GM21515 (cell line): ENCODE data around the gene LAMC1.
"Not testable (repeated sequence)": the region's sequence is repeated elsewhere in the genome, so short reads cannot be mapped to it uniquely, and the experiment has no call there.

Experiments
- ATAC-seq: cut with Tn5 transposase; IDR thresholded peaks from one replicate; pipeline ENCODE4 v1.9.1; 2021; ENCODE audit not compliant: unreplicated experiment

Gene LAMC1

DNA sequence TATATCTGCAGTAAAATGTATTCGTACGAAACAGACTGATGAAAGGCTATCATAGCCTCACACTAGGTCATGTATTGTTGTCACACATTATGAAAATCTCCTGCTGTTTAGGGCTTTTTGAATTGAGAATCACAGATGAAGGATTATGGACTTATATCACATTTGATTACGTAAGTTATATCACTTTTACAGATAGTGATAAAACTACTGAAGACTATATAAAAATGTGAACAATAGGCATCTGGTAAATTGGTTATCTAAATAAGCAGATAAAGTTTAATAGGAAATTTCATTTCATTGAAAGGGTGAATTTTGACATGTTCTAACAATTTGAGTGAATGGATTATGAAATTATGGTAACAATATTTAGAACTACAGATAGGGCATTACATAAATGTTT is 20.0 kb downstream of the LAMC1 start:
- ATAC-seq = no peak

- no peak for ATAC-seq
Observed at GRCh38 chr1:183043872-183044854, 20.9 kb downstream of the LAMC1 start.

DNA sequence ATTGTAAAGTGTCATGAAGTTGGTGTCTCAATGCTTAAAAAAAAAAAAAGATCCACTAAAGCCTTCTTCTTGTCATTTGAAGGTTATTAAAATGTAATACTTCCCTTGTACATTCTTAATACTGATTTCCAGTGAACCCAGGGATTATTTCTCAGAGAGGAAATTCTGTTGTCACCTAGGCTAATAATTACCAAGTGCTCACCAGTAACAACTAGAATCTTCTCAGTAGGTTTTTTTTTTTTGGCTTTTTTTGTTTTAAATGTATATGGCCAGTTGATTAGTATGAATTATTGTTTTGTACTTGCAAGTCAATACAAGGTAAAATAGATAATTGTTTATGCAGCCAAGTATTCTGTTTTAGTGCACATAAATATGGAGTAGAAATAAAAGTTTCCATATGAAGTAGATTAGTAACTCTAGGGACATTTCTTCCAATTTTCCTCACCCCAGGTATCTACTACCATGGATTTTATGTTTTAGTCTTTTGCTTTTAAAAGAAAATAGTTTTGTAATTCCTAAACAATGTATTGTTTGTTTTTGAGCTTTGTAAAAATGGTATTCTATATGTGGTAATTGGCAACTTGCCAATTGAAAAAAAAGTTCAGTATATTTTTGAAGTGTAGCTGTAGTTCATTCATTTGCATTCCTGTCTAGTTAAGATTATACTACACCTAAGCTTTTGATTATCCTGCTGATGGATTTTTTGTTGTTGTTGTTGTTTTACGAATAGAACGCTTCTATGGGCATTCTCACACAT is 21.9 kb downstream of the LAMC1 start:
- no peak for ATAC-seq

DNA sequence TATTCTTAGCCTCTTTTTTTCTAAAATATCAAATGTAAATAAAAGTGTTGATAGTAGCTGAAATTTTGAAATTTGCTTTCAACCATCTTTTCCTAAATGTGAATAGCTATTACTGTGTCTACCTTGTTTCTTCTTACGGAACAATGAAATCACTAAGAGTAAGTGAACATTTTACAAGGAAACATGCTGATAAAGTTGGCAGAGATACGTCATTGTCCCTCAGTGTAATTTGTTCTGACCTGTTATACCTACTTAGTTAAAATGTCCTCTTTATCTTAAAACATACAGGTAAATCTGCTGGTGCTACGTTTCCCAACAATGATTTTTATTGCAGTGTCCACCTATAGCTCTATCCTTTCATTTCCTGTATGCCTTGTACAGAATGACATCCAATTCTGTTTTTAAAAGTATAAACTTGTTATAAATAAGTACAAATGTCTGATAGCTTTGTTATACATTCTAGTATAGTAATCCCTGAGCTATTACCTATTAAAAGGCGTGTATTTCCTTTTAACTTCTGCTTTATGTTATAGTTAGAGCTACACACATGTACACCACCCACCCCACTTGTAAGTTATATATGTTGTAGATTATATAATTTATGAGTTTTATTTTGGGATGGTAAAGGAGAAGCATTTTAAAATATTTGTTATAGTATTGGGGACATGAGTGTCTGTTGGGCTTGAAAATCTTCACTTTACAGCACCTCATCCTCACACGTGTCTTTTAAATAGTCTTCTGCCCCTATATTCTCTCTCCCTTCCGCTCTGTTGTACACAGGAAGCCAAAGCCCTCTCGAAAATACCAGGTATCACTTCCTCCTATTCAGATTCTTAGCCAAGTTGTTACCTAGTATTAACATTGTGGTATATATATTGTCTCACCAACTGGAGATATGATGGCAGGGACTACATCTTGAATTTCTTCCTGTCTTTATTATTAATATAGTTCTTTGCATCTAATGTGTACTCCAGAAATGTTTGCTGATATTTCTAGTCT is 25.2 kb downstream of the LAMC1 start:
- ATAC-seq = peak; percentile 99

- no peak for ATAC-seq
Observed at GRCh38 chr1:183051546-183051945, 28.3 kb downstream of the LAMC1 start.

DNA sequence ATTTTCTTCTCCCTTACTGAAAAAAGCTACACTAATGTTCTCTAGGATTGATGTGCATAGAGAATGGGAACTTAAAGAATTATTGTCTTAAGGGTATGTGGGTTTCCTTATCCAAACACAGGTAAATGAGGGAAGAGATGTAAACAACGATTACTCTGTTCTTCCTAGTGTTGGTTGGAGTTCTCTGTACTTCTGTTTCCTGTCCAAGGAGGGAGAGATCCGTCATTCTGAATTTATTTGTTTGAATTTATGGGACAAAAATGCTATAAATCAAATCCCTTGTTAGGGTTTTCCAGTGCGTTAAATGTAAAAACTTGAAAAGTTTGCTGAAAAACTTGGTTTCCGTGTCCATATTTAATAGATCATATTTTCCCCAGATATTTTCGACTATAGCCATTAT is 29.6 kb downstream of the LAMC1 start:
- no peak for ATAC-seq

- ATAC-seq = no peak
Observed at GRCh38 chr1:183058851-183059502, 35.8 kb downstream of the LAMC1 start.

- ATAC-seq = no peak
Observed at GRCh38 chr1:183061194-183061593, 38.0 kb downstream of the LAMC1 start.

GRCh38 chr1:183063349-183063748 is 40.1 kb downstream of the LAMC1 start:
- ATAC-seq = no peak

DNA sequence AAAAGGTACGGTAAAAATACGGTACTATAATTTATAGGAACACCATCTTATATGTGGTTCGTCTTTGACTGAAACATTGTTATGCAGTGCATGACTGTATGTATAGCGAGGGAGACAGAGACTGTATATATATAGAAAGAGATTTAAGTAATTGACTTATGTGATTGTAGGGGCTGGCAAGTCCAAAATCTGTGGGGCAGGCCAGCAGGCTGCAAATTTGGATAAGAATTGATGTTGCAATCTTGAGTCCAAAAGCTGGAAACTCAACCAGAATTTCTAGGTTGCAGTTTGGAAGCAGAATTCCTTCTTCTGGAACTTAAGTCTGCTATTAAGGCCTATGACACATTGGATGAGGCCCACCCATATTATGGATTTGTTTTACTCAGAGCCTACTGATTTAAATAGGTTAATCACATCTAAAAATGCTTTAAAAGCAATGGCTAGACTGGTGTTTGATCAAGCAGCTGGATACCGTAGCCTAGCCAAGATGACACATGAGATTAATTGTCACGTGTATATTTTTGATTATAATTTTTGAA is 42.0 kb downstream of the LAMC1 start:
- ATAC-seq = no peak

- ATAC-seq = not testable (repeated sequence)
Observed at GRCh38 chr1:183066432-183066831, 43.2 kb downstream of the LAMC1 start.

- ATAC-seq = no peak
Observed at GRCh38 chr1:183069562-183070216, 46.5 kb downstream of the LAMC1 start.

GRCh38 chr1:183070234-183070922 is 47.2 kb downstream of the LAMC1 start:
- ATAC-seq = no peak

- peak; percentile 92 for ATAC-seq
Observed at GRCh38 chr1:183070923-183071618, 47.9 kb downstream of the LAMC1 start.

GRCh38 chr1:183072595-183072994 is 49.4 kb downstream of the LAMC1 start:
- ATAC-seq = not testable (repeated sequence)

- no peak for ATAC-seq
Observed at GRCh38 chr1:183073320-183073719, 50.1 kb downstream of the LAMC1 start.

GRCh38 chr1:183074215-183074614 is 51.0 kb downstream of the LAMC1 start:
- ATAC-seq = no peak

DNA sequence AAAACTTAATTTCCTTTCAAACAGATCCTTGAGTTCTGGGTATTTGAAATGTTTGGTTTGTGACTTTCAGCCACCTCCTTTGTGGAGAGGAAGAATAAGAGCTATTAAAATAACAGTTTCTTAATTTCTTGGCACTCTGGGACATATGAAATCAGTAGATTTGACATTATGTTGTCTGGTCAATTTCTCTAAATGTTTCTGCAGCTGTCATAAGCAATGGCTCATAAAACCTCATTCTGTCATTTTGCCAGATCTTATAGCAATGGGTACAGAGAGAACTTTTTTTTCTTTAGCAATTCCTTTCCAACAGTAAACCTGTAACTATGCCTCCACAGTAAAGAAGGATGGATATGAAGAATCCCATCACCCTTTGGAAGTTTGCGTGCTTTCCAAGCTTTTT is 52.6 kb downstream of the LAMC1 start:
- ATAC-seq = no peak
